ENCODE measurements around the gene RNF25.
"Not testable (repeated sequence)": the region's sequence is repeated elsewhere in the genome, so short reads cannot be mapped to it uniquely, and the experiment has no call there.

RNF25 gene, protein sequence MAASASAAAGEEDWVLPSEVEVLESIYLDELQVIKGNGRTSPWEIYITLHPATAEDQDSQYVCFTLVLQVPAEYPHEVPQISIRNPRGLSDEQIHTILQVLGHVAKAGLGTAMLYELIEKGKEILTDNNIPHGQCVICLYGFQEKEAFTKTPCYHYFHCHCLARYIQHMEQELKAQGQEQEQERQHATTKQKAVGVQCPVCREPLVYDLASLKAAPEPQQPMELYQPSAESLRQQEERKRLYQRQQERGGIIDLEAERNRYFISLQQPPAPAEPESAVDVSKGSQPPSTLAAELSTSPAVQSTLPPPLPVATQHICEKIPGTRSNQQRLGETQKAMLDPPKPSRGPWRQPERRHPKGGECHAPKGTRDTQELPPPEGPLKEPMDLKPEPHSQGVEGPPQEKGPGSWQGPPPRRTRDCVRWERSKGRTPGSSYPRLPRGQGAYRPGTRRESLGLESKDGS

DNA sequence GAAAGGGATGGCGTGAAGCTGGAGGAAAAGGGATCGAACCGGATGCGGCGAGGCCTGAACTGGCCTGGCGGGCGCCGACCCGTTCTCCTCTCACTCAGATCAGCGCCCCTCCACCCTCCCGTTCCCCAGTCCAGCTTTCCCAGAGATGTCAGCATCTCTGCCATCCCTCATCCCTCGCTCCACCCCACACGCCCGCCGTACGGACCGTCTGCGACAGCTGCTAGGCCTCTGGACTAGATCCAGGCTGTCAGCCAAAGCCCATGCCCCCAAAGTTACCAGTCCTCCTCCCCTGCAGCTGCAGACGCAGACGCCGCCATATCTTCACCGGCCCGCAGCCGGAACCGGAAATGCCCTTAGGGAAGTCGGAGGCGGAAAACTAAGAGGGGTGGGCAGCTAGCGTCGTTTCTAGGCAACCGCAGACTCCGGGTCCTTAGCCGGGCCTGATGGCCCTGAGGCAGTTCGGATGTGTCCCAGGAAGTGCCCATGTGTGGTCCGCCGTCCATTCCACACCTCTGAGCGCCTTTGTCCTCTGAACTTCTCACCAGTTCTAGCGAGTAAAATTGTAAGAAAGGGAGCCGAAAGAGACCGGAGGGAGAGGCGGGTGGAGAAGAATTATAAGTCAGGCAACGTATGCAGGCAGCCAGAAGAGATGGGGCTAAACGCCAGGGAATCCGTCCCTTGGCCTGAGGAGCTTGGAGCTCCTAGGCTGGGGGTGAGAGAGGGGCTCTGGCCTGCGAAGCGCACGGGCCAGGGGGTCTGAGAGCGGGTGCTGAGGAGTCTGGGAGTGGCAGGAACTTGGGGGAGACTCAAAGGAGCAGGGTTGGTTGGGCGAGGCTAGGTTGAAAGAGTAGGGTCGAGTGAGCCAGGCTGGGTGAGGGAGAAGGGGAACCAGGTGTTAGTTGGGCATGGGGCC lies at the start of gene RNF25, which contains the start of gene STK36:
RNF25 (minus strand) TSS at position 349 of the 913 bp plus-strand sequence; CDS start at position 317, 32 bp downstream.
STK36 (plus strand) TSS at position 433 of the 913 bp plus-strand sequence. CDS start 744 bp downstream, outside the sequence.
- DNase-seq (ENCODE audit: low read depth in 1 of 2, low spot score in 1 of 2), result peak; percentile 59 to 75

DNA sequence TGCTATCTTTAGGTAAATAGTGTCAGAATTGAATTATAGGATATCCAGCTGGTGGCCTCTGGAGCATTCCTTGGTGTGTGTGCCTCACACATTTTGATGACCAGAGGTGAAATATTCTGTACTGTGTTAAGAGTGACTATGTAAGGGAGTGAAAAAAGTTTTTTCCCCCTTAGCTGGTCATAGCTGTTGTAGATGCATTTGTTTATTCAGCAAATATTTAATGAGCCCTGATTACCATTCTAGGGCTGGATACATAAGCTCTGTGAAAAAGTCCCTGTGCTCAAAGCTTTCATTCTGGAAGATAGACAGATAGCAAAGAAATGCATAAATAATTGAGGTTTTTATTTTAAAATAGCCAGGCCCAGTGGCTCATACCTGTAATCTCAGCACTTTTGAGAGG lies 49.7 kb upstream of the RNF25 start:
- DNase-seq (ENCODE audit: low read depth in 1 of 2, low spot score in 1 of 2), result no peak

DNA sequence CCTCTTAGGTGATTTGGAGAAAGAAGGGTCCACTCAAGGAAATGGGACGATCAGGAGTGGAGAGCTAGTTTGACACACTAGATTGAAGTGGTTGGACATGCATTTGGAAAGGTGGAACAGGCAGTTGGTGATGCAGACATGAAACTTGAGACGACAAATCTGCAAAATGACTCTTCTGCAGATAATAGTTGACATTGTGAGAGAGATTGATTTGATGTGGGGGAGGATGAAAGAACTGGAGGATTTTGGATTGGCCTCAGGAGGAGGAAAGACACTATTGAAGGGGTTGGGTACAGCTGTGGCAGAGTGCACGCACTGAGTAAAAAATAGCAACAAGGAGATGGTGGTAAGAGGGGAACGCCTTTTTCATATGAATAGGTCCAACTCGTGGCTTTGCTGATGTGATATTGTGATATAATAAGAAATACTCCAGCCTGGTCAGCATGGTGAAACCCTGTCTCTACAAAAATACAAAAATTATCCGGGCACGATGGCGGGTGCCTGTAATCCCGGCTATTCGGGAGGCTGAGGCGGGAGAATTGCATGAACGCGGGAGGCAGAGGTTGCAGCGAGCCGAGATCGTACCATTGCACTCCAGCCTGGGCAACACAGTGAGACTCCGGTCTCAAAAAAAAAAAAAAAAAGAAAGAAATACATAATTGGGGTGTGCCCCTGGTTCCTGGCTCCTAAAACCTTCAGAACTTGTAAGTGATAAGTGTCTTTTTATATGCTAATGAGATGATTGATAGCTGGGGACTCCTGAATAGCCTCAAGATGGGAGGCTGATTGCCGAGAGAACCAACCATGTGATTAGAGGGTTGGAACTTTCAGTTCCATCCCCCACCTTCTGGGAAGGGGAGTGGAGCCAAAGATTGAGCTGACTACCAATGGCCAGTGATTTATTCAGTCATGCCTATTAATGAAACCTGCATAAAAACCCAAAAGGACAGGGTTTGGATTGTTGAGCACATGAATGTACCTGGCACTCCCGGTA lies 48.5 kb upstream of the RNF25 start:
- no peak for DNase-seq (ENCODE audit: low read depth in 1 of 2, low spot score in 1 of 2)

DNA sequence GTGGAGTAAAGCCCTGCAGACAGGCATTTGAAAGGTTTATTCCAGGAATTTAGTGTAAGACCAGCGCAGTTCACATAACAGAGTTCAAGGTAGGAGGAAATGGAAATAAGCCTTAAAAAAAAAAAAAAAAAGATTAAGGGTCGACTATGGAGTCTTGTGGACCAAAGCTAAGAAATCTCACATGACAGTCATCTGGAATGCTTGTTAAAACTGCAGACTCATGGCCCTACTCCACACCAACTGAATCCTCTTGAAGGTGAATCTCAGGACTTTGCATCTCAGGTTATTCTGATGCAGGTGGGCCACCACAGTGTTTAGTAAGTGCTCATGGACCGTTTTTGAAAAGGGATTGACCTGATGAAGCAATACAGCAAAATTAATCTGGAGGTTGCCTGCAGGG lies 47.7 kb upstream of the RNF25 start:
- DNase-seq (ENCODE audit: low read depth in 1 of 2, low spot score in 1 of 2), result no peak

DNA sequence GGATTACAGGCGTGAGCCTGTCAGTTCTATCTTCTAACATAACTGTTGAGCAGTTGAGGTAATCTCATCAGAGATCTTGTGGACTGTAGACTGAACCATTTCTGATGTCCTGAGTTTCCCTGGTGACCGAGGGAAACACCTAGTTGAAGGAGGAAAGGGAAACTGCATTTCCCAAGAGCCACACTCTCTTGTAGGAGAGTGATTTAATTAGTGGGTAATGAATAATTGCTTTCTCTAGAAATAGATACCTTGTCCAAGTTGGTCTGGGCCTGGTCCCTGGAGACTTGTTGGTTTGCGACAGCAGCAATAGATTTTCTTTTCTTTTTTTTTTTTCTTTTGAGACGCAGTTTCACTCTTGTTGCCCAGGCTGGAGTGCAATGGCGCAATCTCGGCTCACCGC lies 46.3 kb upstream of the RNF25 start:
- DNase-seq (ENCODE audit: low read depth in 1 of 2, low spot score in 1 of 2), result no peak

DNA sequence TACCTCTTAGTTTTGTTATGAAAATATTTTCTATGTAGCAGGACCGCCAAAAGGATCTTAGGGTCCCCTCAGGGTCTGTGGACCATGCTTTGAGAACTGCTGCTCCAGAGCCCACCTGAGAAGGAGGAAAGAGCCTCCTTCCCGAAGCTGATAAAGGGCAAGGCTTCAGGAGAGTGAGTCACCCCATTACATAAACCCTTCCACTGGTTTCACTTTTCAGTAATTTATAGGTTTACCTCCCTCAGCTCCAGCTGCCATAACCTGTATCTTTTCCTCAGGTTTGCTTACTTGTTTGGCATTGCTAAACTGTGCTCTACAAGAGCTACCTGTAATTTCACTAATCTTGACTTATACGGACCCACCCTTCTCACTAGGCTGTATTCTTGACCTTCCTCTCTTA lies 45.5 kb upstream of the RNF25 start:
- no peak for DNase-seq (ENCODE audit: low read depth in 1 of 2, low spot score in 1 of 2)

DNA sequence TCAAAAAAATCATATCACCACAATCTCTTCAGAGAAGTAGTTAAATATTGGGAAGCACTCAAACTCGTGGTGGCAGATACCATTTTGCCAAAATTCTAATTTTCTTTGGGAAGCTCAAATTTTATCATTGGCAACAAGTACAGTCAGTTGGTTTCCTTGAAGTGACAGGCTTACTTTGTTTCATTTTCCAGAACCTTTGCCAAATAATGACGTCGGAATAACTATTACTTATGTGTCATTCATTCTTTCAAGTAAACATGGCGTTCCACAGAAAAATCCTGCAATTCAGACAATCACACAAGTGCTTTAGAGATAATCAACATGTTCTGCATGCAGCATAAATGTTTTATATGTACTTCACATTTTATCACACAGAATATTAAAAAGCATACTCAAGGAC lies 44.3 kb upstream of the RNF25 start:
- DNase-seq (ENCODE audit: low read depth in 1 of 2, low spot score in 1 of 2), result no peak

DNA sequence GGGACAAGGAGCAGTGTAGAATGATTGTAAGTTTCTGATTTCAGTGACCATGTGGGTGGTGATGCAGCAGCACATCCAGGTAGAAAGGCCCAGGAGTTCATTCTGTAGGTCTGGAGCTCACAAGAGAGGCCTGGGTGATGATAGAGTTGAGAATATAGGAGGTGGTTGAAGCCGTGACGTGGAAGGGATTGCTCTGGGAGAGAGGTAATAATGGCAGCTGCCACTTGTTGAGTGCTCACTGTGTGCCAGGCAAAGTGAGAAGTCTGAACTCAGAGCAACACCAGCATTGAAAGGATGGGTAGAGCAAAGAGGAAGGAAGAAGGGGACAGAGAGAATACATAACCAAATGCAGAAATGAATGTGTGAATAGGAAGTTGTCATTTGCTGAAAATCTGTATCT lies 42.1 kb upstream of the RNF25 start:
- DNase-seq (ENCODE audit: low read depth in 1 of 2, low spot score in 1 of 2), result no peak

DNA sequence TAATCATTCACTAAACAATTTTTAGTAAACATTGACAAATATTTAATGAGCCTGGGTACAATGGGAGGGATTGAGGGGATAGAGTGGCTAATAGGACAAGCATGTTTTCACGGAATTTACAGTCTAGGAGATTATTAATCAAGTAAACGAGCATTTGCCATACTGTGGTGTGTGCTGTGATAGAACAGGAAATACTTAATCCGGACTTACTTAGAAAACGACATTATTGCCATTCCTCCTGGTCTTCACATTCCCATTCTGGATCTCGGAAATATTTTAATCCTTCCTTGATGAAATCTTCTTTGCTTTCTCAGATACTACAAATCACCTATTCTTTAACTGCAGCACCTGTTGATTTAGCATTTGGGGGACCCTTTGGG lies 39.7 kb upstream of the RNF25 start:
- no peak for DNase-seq (ENCODE audit: low read depth in 1 of 2, low spot score in 1 of 2)

DNA sequence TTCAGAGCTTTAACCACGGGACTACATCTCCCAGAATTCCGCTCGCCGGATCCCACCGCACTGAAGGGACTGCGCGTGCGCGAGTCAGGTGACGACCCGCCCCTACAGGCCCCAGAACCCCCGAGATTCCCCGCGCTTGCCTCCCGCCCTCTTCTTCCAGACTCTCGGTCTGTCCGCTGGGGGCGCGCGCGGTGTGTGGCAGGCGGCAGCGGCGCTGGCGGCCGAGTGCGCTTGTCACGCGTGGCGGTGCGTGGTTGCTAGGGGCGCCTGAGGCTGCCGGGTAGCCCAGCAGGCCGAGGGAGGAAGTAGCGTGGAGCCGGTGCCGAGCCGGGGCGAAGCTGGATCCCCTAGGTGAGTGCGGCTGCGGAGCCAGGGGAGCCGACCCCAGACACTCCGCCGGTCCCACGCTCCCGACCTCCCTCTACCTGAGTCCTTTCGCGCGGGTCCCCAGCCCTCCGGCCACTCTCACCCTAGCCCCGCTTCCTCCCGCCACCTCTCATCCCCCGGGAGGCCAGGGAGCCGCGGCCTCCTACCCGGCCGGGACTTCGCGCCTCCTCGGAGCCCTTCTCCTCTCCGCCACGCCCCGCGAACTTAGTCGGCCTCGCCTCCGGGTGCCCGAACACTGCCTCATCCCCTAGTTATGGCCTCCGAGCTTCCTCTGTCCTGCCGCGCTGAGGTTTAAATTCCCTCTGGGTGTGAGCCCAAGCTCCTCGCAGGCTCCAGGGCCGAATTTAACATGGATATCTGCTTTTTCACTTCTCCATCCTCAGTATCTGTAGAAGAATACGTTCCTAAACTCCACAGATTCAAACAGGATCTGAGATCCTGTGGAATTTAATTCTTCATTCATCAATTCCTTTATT lies 39.1 kb upstream of the RNF25 start, which contains the start of gene TTLL4:
TTLL4 (plus strand) TSS at position 149 of the 863 bp plus-strand sequence. CDS start 26,842 bp downstream, outside the sequence.
- DNase-seq (ENCODE audit: low read depth in 1 of 2, low spot score in 1 of 2), result peak; percentile 97 to 98

DNA sequence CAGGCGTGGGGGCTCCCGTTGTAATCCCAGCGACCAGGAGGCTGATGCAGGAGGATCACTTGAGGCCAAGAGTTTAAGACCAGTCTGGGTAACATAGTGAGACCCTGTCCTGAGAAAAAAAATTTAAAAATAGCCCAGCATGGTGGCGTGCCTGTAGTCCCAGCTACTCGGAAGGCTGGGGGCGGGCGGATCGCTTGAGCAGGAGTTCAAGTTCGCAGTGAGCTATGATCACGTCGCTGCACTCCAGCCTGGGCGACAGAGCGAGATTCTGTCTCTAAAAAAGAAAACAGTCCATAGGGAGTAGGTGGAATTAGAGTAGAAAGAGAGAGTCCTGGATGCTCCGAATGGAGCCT lies 38.5 kb upstream of the RNF25 start:
- DNase-seq (ENCODE audit: low read depth in 1 of 2, low spot score in 1 of 2), result no peak

DNA sequence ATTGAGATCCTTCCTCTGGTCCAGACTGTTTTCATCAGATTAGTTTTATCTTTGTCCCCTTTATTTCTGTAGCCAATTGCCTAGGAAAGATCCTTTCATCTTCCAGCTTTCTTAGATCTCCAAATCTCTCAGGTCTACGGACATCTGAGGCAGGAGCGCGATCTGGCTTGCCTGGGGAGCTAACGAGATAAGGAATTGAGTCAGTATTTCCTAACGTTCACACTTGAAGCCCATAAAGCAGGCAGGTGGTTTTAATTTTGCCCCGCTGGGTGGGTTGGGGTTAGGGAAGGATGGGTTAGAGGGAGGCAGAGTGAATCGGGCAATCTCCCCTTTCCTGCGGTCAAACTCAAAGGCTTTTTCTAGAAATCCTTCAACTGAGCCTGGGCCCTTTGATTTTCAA lies 38.1 kb upstream of the RNF25 start:
- no peak for DNase-seq (ENCODE audit: low read depth in 1 of 2, low spot score in 1 of 2)

DNA sequence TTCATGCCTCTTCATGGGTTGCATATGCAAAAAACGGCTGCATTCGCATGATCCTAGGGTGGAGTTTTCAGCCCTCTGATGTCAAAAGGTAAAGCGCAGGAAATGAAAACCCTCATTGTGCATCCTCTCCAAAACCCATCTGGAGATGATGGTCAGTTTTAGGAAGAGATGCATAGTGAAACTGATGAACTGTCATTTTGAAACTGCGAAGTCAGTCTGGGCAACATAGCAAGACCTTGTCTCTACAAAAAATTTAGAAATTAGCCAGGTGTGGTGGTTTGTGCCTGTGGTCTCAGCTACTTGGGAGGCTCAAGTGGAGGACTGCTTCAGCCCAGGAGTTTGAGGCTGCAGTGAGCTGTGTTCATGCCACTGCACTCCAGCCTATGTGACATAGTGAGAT lies 36.3 kb upstream of the RNF25 start:
- DNase-seq (ENCODE audit: low read depth in 1 of 2, low spot score in 1 of 2), result no peak

DNA sequence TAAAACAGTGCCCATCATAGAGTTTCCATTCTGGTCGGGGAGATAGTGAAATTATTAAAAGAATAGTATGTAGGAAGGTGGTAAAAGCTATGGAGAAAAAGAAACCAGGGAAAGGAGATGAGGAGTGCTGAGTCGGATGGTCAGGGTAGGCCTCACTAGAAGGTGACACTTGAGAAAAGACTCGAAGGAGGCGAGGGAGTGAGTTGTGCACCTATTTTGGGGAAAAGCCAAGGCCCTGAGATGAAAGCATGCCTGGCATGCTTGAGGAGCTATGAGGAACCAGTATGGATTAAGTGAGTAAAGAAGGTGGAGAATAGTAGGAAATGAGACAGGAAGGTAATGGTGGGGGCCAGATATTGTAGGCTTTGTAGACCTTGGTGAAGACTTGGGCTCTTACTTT lies 31.5 kb upstream of the RNF25 start:
- no peak for DNase-seq (ENCODE audit: low read depth in 1 of 2, low spot score in 1 of 2)

DNA sequence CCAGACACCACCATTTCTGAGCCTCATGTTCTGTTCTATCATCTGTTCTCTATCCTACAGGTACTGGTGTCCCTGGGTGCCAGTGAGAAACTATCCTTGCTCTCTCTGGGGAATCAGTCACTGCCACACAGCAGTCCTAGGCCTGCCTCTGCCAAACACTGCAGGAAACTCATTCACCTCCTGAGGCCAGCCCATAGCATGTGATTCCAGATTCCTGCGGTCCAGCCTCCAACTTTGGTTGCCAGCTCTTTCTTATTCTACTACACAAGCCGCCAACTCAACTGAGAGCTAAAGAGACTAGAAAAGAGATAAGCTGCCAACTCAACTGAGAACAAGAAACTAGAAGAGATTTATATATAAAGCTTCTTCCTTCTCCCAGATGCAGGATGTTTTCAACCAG lies 30.0 kb upstream of the RNF25 start:
- no peak for DNase-seq (ENCODE audit: low read depth in 1 of 2, low spot score in 1 of 2)

DNA sequence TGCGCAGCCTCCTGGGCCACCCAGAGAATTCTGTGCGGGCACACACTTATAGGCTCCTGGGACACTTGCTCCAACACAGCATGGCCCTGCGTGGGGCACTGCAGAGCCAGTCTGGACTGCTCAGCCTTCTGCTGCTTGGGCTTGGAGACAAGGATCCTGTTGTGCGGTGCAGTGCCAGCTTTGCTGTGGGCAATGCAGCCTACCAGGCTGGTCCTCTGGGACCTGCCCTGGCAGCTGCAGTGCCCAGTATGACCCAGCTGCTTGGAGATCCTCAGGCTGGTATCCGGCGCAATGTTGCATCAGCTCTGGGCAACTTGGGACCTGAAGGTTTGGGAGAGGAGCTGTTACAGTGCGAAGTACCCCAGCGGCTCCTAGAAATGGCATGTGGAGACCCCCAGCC lies 27.1 kb upstream of the RNF25 start:
- no peak for DNase-seq (ENCODE audit: low read depth in 1 of 2, low spot score in 1 of 2)

DNA sequence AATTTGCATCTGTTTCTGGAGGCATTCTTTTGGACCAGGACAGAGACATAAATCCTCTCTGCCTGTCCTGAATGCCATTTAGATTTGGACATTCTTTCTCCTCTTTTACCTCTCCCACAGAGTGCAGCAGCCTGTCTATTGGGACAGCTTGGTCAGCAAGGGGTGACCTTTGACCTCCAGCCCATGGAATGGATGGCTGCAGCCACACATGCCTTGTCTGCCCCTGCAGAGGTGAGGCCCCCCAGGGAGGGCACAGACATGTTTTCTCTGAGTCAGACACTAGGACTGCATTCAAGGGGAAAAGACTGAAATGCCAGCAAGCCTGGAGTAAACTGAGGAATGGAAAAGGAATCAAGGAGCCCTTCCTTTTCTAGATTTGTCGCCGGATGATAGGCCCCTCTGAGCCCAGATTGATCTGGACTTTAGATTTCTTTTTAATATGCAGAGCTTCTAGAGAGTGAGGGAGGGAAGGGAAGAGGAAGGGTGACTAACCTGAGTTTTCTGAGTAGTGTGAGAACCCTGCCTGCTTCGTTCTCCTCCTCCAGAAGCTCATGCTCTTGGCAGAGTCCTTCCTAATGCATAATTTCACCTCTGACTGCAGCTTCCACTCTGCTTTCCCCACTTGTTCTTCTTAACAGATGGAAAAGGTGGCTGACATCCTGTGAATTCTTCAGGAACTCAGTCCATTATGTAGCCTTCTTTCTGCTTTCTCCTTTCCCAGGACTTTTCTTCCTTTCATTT lies 22.8 kb upstream of the RNF25 start:
- DNase-seq (ENCODE audit: low read depth in 1 of 2, low spot score in 1 of 2), result no peak

DNA sequence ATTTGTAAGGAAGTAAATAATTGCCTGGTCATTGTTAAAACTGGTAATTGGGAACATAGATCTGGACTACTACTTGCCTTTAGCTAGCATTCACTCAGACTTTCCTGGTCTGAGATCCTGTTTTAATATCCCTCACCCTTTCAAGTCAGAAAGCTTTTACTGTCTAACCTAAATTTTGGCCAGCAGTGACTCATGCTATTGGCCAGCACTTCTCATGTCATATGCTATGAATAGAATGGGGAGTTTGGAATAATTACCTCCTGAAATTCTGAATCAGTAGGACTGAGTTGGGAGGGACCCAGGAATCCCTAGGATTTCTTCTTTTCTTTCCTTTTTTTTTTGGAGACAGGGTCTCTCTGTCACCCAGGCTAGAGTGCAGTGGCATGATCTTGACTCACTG lies 19.4 kb upstream of the RNF25 start:
- DNase-seq (ENCODE audit: low read depth in 1 of 2, low spot score in 1 of 2), result no peak

DNA sequence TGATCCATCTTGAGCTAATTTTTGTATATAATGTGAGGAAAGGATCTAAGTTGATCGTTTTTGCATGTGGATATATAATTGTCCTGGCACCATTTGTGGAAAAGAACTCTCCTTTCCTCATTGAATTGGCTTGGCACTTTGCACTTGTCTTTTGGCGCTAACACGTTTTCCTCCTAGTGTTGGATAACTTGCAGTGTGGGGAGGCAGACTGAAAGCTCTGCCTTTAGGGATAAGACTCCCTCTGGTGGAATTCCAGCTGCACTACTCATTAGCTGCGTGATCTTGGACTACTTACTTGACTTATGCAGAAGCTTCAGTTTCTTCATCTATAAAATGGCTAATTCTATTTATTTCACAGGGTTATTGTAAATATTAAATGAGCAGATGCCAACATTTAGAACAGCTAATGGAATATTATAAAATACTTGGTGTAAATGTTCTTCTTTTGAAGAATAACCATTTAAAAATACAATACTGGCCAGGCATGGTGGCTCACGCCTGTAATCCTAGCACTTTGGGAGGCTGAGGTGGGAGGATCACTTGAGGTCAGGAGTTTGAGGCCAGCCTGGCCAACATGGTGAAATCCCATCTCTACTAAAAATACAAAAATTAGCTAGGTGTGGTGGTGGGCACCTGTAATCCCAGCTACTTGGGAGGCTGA lies 15.7 kb upstream of the RNF25 start:
- not testable (repeated sequence) for DNase-seq (ENCODE audit: low read depth in 1 of 2, low spot score in 1 of 2)

Measured in activated T-helper 1 cell treated with anti-CD3 and anti-CD28 coated beads, Interleukin-2, amount 50 U/mL, for 16 hours (primary cell).